Left renal cortex interstitium (tissue), 4 donors: Measurements from ENCODE around the gene IRAK2. TPM values are rescaled to one million over a fixed set of nuclear protein-coding genes. Genes with fewer than 3 reads are reported as not detected.
"Not testable (repeated sequence)": the region's sequence is repeated elsewhere in the genome, so short reads cannot be mapped to it uniquely, and the experiment has no call there.

Experiments used
- DNase-seq, 4 donors: peaks; one replicate each; pipeline ENCODE4 v3.0.0-alpha.2; 2013; ENCODE audit warnings: low read depth in 4 of 4, low spot score in 2 of 4, missing footprints in 1 of 4
- polyA plus RNA-seq, 4 donors: library from polyadenylated mRNA; unstranded; fragments of 120-200 nt; gene quantifications; one replicate each; pipeline ENCODE4 v1.2.1, GENCODE V29; 2013; ENCODE audit not compliant: insufficient read length in 4 of 4

The IRAK2 gene
- polyA plus RNA-seq, 4 donors = 0.62 to 1.2 (median 0.86) TPM

DNA sequence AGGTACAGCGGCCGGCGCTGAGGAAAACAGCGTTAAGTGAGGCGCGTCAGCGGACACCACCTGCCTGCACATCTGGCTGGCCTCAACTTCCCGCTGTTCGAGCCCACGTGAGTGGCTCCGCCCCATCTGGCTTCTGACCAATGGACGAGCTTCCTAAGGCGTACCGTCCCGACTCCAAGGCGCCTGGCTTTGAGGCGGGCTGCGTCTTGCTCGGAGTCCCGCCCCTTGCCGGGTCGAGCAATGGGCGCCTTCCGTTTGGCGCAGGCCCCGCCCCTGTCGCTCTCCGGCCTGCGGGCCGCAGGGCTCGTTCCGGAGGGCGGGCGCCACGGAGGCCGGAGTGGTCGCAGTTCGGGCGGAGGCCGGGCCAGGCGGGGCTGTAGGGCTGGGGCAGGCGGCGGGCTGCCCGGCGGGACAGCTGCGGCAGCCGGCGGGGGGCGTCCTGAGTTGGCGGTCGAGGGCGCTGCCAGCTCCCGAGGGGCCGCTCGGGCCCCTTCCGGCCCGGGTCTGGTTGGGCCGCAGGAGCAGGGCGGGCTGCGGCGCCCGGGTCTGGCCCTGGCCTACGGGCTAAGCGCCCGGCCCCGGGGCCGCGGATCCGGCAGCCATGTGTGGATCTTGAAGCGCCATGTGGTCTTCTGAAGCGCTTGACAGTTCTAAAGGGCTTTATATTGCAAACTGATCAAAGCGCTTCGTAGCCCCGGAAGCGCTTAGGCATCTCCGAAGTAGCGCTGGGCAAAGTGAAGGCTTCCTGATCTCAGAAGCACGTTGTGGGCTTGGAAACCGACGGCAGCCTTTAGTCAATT, 83.7 kb downstream of the IRAK2 start, which contains the start of gene TATDN2:
Gene TATDN2 (plus strand): TSS at position 276 of the 800 bp plus-strand sequence. CDS start 742 bp downstream, outside the sequence.
- peak; percentile 73 to 90 (median 80) for DNase-seq

DNA sequence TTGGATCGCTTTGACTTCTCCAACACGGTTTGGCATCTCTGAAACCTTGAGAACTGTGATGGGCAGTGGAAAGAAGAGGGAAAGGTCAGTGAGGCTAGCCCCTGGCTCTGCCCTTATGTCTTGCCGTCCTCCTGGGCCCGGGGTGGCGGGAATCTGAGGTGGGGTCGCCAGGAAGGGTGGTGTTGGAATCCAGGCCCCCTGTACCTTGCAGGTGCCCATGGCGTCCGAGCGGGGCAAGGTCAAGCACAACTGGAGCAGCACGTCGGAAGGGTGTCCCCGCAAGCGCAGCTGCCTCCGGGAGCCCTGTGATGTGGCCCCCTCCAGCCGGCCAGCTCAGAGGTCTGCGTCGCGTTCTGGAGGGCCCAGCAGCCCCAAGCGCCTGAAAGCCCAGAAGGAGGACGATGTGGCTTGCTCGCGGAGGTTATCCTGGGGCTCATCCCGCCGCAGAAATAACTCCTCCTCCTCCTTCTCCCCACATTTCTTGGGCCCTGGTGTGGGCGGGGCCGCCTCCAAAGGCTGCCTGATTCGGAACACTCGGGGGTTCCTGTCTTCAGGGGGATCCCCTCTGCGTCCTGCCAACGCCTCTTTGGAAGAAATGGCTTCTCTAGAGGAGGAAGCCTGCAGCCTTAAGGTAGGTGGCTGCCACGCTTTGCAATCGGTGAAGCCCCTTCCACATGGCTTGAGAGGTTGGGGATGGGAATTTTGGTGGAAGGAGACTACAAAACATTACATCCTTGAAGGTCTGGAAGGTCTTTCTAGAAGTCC, 84.4 kb downstream of the IRAK2 start:
- no peak for DNase-seq

DNA sequence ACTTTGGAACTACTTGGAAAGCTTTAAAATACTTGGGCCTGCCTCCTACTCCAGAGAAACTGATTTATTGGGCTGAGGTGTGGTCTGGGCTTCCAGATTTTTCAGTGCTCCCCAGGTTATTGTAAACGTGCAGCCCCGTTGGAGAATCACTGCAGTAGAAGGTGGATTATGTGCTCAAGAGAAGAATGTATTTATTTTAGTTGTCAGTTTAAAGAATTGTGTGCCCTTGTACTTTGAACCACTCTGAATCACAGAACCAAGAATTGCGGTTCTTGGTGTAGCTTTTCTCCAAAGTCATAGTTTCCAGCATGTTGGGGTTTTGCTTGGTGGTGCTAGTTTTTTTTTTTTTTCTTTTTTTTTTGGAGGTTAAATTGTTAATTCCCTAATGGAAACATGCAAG, 85.1 kb downstream of the IRAK2 start:
- no peak for DNase-seq

DNA sequence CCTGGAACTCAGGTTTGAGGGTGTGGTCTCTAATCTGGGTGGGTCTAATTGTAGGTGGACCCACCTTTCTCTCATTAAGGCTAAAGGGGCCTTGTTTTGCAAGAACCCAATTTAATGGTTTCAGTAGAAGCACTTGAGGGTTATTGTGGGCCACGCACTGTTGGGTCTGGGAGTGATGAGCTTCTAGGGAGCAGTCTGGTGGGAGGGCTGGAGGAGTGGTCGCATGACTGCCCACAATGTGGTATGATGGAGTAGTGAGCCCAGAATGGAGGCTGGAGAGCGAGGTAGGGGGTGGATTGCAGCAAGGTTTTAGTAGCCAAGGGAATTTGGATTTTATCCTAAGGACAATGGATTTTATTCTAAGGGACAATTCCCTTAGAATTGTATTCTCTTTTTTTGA, 86.3 kb downstream of the IRAK2 start:
- no peak for DNase-seq

DNA sequence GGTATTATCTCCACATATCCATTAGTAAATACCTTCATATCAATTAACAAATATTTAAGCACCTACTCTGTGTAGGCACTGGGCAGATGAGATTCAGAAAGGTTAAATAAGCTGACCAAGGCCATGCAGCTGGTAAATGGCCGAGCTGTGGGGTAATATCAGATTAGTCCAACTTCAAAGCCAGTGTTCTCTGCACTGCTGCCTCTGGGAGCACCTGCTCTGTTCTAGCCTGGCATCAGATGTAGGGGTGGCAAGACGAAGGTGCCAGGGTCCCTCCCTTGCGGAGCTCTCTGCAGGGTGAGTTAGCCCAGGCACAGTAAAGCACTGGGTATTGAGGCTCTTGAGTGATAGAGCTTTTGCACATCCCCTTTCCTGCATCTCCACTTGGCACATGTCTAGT, 89.0 kb downstream of the IRAK2 start:
- no peak for DNase-seq

DNA sequence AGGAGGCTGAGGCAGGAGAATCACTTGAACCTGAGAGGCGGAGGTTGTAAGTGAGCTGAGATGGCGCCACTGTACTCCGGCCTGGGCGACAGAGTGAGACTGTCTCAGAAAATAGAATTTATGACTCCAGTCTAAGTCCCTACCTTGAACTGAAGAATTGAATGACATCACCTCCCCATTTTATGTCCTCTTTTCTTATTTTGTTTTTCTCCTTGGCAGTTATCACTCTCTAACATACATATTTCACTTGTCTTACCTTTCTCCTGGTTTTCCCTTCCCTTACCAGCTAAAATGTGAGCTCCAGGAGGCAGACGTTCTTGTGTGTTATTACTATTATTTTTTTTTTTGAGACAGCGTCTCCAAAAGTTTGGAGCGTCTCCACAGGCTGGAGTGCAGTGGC, 91.1 kb downstream of the IRAK2 start:
- DNase-seq = no peak

DNA sequence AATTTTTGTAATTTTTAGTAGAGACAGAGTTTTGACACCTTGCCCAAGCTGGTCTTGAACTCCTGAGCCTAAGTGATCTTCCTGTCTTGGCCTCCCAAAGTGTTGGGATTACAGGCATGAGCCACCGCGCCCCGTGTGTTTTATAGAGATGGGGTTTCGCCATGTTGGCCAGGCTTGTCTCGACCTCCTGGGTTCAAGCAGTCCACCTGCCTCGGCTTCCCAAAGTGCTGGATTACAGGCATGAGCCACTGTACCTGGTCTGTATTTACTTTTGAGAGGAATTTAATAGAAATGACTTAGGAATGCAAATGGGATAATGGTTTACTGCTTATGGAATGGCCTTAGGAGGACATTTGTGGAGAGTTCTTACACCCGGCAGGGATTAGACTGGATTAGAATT, 94.3 kb downstream of the IRAK2 start:
- DNase-seq = no peak

DNA sequence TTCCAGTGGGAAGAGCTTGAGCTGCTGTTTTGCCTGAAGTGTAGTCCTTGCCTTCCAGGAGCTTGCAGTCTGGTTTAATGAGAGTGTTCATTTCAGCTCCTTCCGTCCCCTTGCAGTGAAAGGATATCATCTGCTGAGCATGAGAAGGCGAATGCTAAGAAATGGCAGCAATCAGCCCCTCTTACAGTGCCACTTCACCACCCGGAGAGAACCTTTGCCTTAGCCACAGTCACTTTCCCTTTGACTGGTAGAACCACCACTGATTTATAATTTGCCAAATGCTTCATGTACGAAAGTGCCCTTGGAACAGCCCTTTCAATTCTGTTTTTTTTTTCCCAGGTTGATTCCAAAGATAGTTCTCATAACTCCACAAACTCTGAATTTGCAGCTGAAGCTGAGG, 95.1 kb downstream of the IRAK2 start:
- DNase-seq = no peak

DNA sequence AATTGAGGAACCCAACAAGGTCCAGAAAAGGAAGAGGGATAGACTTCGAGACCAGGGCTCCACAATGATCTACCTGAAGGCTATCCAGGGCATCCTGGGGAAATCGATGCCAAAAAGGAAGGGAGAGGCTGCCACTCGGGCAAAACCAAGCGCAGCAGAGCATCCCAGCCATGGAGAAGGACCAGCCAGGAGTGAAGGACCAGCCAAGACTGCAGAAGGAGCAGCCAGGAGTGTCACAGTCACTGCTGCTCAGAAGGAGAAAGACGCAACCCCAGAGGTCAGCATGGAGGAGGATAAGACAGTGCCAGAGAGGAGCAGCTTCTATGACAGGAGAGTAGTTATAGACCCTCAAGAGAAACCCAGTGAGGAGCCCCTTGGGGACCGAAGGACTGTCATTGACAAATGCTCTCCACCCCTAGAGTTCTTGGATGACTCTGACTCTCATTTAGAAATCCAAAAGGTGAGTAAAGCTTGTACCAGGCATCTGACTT, 95.5 kb downstream of the IRAK2 start:
- DNase-seq = no peak

DNA sequence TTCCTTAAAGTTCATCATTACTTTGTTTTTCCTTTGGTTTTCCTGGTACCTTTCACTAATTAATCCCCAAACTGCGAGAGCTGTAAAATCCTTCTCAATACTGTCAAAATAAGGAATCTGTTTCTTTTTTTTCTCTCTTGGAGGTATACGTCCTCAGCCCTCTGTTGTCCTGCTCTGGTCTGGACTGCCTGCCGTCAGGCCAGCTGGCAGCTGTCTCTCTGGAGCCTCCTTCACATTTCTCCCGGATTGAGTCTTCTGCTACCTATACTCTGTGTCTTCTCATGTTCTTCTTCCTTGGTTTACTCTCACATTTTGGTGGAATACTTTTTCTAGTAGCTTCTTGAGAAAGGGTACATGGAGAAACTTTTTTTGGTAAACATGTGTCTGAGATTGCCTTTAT, 97.3 kb downstream of the IRAK2 start:
- DNase-seq = no peak

DNA sequence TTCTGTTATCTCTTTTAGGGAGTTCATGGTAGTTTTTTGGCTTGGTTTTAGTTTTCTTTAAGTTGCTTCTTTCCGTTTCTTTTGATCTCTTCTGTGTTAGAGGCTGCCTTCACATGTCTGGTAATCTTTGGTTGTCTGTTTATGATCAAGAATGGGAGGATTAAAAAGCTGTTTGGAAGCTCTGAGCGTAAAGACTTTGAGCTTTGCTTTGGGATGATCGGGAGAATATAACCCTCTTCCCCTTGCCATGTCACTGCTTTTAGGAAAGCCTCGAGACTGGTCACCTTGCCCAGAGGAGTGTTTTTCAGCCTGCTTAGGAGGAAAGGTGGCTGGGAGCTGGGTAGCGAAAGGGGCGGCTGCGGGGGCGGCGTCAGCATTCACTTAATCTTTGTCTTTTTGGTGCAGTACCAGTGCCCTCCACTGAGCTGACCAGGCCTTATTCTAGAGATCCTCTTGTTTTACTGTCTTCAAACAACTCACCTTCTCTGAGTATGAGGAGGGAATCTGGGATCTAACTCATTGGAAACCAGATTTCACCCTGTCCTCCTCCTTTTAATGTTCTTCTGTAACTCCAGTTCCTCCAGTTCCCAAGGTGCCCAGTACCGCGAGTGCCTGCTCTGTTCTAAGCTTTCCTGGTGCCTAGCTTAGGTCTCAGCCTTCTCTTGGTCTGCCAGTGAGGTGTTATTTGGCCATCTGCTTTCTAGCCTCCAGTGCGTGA, 99.1 kb downstream of the IRAK2 start:
- no peak for DNase-seq

DNA sequence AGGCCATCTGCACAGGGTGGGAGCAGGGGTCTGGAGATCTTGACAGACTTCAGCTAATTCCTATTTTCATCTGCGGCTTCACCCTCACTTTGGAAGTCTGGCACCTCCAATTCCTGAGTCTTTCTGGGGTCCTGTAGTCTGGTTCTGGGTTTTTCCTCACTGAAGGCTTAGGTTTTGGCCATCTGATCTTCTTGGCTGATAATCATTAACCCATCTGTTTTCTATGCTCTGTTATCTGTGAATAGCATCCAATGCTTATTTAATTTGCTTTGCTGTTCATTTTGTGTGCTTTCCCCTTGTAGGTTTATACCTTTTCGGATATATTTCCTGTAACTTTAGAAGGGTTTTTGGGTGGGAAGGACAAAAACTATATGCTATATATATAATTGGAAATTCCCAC, 101.1 kb downstream of the IRAK2 start:
- DNase-seq = no peak

DNA sequence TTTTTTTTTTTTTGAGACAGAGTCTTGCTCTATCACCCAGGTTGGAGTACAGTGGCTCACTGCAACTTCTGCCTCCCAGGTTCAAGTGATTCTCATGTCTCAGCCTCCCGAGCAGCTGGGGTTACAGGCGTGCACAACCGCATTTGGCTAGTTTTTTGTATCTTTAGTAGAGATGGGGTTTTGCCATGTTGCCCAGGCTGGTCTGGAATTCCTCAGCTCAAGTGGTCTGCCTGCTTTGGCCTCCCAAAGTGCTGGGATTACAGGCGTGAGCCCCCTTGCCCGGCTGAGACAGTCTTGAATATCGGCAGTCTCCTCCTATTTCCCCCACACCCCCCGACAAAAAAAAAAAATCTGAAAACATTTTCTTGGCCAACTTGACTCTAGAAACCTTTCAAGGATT, 102.2 kb downstream of the IRAK2 start:
- DNase-seq = not testable (repeated sequence)

DNA sequence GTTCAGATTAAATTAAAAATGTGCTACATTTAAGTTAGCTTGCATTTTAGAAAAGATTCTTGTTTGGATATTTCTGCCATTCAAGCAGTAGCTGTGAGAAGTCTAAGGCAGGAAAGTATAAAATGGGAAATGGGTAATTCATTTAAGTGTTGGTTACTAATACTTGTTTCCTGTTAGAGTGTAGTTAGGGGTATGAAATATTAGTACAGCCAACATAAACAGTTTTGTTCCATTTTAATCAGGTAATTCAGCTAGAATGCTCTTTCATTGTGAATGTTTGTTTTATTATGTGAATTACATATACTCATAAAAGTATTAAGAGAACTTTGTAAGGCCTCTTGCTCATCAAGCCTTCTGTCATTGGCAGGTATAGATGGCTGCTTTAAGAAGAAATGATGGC, 103.4 kb downstream of the IRAK2 start:
- no peak for DNase-seq

DNA sequence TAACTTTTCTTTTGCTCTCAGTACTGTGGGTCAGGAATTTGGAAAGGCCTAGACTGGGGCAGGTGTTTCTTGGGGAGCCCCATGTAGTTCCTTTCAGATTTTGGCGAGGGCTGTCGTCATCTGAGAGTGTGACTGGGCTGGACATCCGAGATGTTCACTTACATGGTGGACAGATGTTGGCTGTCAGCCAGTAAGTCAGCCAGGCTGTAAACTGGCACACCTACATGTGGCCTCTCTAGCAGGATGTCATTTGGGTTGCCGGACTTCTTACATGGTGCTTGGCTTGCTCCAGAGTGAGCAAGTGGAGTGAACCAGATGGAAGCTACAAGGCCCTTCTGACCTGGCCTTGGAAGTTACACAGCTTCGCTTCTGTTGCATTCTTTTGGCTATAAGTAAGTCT, 104.2 kb downstream of the IRAK2 start:
- DNase-seq = no peak

DNA sequence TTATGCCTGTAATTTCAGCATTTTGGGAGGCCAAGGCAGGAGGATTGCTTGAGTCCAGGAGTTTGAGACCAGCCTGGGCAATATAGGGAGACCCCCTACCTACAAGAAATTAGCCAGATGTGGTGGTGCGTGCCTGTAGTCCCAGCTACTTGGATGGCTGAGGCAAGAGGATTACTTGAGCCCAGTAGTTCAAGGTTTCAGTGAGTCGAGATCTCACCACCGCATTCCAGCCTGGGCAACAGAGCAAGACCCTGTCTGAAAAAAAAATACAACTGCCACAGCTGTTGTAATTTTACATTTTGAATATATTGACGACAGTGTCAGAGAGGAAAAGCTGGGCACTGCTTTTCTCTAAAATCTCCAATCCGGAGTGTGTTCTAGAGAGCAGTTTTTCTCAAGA, 104.7 kb downstream of the IRAK2 start:
- no peak for DNase-seq

DNA sequence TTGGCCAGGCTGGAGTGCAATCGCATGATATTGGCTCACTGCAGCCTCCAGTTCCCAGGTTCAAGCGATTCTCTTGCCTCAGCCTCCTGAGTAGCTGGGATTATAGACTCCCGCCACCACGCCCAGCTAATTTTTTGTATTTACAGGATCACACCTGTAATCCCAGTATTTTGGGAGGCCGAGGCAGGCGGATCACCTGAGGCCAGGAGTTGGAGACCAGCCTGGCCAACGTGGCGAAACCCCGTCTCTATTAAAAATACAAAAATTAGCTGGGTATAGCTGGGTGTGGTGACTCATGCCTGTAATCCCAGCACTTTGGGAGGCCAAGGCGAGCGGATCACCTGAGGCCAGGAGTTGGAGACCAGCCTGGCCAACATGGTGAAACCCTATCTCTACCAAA, 107.8 kb downstream of the IRAK2 start:
- not testable (repeated sequence) for DNase-seq

DNA sequence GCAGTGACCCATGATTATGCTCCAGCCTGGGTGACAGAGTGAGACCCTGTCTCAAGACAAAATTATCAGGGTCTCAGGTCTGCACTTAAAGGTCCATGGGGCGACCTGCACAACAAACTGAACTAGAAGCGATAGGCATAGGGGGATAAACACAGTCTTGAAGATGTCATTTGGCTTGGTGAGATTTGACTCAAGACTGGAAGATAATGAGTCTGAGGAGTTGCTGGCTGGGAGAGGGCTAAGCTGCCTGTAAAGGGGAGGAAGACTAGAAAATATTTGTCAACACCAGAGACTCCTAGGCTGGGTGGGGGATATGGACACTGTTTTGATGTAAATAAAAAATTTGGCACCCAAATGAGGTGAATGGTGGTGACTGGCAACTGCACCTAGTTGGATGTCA, 108.3 kb downstream of the IRAK2 start:
- no peak for DNase-seq

DNA sequence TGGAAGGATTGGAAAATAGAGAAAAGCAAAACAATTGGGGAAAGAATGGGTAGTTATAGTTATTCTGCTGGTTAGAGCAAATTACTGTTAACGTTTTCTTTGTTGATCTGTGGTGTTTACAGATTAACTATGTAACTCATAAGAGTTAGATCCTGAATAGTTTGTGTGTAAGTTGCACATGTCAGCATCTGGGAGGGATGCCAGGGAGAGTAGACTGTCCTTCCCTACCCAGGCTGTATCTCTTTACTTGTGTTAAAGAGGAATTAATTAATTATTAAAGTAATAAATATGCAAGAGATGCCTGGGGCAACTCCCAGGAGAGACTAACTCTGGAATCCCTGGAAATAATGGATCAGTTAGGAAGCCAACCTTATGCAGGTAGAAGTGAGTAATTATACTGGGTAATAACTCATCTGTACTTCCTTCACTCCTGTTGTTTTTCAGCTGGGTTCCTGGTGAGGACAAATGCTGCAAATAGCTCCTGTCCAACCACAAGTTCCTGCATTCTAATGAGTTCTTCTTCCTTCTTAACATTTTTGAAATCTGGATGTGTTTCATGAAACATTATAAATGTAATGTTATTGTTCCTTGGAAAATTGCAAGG, 109.1 kb downstream of the IRAK2 start:
- no peak for DNase-seq

DNA sequence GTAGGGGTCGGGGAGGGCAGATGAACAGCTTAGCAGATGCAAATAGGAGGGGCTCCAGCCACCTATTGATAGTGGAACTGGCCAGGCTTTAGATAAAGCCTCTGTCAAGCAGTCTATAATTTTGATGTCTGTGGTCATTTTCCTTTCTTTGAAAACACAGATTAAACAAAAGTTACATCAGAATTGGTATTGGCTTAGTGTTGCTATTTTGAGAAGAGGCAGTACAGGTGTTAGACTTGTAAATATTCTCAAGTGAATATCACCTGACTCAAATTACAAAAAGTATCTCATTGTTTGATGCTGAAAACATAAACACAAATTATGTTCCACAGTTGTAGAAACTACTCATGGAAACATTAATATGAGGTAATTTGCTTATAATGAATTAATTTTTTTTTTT, 109.9 kb downstream of the IRAK2 start:
- DNase-seq = no peak

DNA sequence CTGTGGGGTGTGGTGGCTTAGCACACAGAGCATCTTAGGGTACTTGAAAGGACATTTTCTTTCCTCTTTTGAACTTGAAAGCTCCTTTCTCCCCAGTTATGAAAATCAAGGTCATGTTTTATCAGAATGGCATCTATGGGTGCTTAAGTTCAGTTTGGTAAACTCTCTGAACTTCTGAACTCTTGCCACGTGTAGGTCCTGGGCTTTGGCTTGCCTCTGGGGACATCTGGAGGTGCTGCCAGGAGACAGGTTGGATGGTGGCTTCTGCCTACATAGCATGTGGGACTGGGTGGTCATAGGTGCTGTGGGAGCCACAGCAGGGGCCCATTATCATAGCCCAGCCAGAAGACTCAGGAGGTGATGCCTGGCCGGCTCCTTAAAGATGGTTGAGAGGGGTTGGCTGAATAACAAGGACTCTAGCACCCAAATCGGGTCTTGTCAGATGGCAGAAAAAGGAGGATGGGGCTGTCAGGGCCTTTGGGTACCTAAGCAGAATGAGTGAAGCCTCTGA, 112.5 kb downstream of the IRAK2 start:
- DNase-seq = no peak
